CD4-positive, alpha-beta T cell (primary cell): ENCODE data around the gene E2F4. TPM values are rescaled to one million over a fixed set of nuclear protein-coding genes. Genes with fewer than 3 reads are reported as not detected.

ENCODE experiments used
- microRNA-seq: library from miRNA; unstranded; fragments of <30 nt; microRNA quantifications from one replicate; pipeline ENCODE4 v1.2.0, GENCODE V29; 2021; ENCODE audit warnings: borderline microRNAs expressed, borderline replicate concordance
- total RNA-seq, 174 experiments: library from RNA in 2 of 174; stranded (reverse) in 2 of 174; gene quantifications; one replicate each; pipeline ENCODE4 v1.2.3 and lab custom pipeline; 2021 to 2026

Gene E2F4
- total RNA-seq, 2 experiments from 2014 or later: 50.9 to 56.1 TPM

Small RNA genes within 50 kb of the gene (microRNA-seq; reads per million reads assigned to microRNA genes)
- 159 reads per million, percentile 70 among the genes with 10 or more reads in this experiment for gene MIR328

Other genes starting within 250 kb of the E2F4 start
- gene CES3, start 230.9 kb upstream of the E2F4 start, total RNA-seq: 1 to 10 TPM; 1.1 to 1.3 TPM
- 10 to 100 TPM; 14.9 to 16.0 TPM for gene CES4A, start 203.6 kb upstream of the E2F4 start, total RNA-seq
- gene CBFB, start 163.0 kb upstream of the E2F4 start, total RNA-seq: 10 to 100 TPM; 58.8 to 59.6 TPM
- gene PHAF1, start 82.2 kb upstream of the E2F4 start, total RNA-seq: 10 to 100 TPM; 10.6 to 10.8 TPM
- gene B3GNT9, start 41.2 kb upstream of the E2F4 start, total RNA-seq: 1 to 10 TPM; 2.0 to 2.5 TPM
- gene TRADD, start 32.2 kb upstream of the E2F4 start, total RNA-seq: 10 to 100 TPM; 32.4 to 34.0 TPM
- gene FBXL8, start 32.2 kb upstream of the E2F4 start, total RNA-seq: 10 to 100 TPM; 11.5 to 11.6 TPM
- gene HSF4, start 27.4 kb upstream of the E2F4 start, total RNA-seq: 10 to 100 TPM; 19.7 to 26.1 TPM
- 1 to 10 TPM; 1.1 to 1.2 TPM for gene NOL3, start 21.6 kb upstream of the E2F4 start, total RNA-seq
- 10 to 100 TPM in 1 of 2 experiments, 1 to 10 TPM in 1; 9.7 to 10.6 TPM for gene MATCAP1, start 8.2 kb upstream of the E2F4 start, total RNA-seq
- gene EXOC3L1, start 2.0 kb upstream of the E2F4 start, total RNA-seq: not detected
- 1 to 10 TPM; 1.9 to 2.3 TPM for gene ELMO3, start 7.0 kb downstream of the E2F4 start, total RNA-seq
- gene TMEM208, start 35.0 kb downstream of the E2F4 start, total RNA-seq: 10 to 100 TPM; 35.8 to 37.6 TPM
- 10 to 100 TPM; 21.1 to 26.0 TPM for gene FHOD1, start 55.3 kb downstream of the E2F4 start, total RNA-seq
- gene SLC9A5, start 56.8 kb downstream of the E2F4 start, total RNA-seq: 1 to 10 TPM; 3.1 TPM
- gene PLEKHG4, start 87.4 kb downstream of the E2F4 start, total RNA-seq: 10 to 100 TPM; 13.1 to 14.0 TPM
- gene KCTD19, start 134.6 kb downstream of the E2F4 start, total RNA-seq: not detected
- not detected for gene LRRC36, start 134.7 kb downstream of the E2F4 start, total RNA-seq
- gene TPPP3, start 201.3 kb downstream of the E2F4 start, total RNA-seq: not detected
- under 1 TPM in 1 of 2 experiments, not detected in 1; 0.22 TPM for gene ZDHHC1, start 224.3 kb downstream of the E2F4 start, total RNA-seq
- not detected for gene HSD11B2, start 239.0 kb downstream of the E2F4 start, total RNA-seq